ENCODE data around the gene PLCH1. TPM values are rescaled to one million over a fixed set of nuclear protein-coding genes. Genes with fewer than 3 reads are reported as not detected.

PLCH1 gene
- total and polyA plus RNA-seq, 9 of the 15 experiments (the other 6 are each of a cell fraction or from before 2014, with no cell fraction given) = 0.17 to 0.62 (median 0.40) TPM

- TF ChIP-seq CEBPZ (IDR thresholded peaks at IDR 0.05; ENCODE audit: borderline replicate concordance, low read depth, low read length) = no peak
- 0 out of 2 replicates have a peak, but pooled peaks have one; percentile 47 for TF ChIP-seq RUNX1 (IDR thresholded peaks at IDR 0.05; ENCODE audit: low read depth)
- TF ChIP-seq E2F6 (IDR thresholded peaks at IDR 0.05; ENCODE audit: borderline replicate concordance in 1 of 2, extremely low read depth in 1 of 2, insufficient read depth in 1 of 2, insufficient read length in 1 of 2, low read depth in 1 of 2, low read length in 1 of 2, poor library complexity in 1 of 2, severe bottlenecking in 1 of 2) = peak; percentile 16 to 86
- no peak for TF ChIP-seq MED1 (CRISPR knock-in tag; IDR thresholded peaks at IDR 0.05; ENCODE audit: borderline replicate concordance)
- TF ChIP-seq SOX6 (IDR thresholded peaks at IDR 0.05) = peak; percentile 84
- peak; percentile 67 for TF ChIP-seq BHLHE40 (IDR thresholded peaks at IDR 0.05; ENCODE audit: low read length)
- TF ChIP-seq CBX8 (IDR thresholded peaks at IDR 0.05; ENCODE audit: borderline replicate concordance, extremely low read depth, low read depth, low read length, poor library complexity, severe bottlenecking) = no peak
- TF ChIP-seq ZNF76 (CRISPR knock-in tag; IDR thresholded peaks at IDR 0.05; ENCODE audit: borderline replicate concordance) = 0 out of 2 replicates have a peak, but pooled peaks have one; percentile 13
- TF ChIP-seq CEBPB (tag; IDR thresholded peaks at IDR 0.05) = no peak
- peak; percentile 93 for TF ChIP-seq MAX (CRISPR knock-in tag; IDR thresholded peaks at IDR 0.05)
- peak; percentile 74 for TF ChIP-seq CREM (IDR thresholded peaks at IDR 0.05; ENCODE audit: low read depth)
- TF ChIP-seq SPI1 (IDR thresholded peaks at IDR 0.05; ENCODE audit: borderline replicate concordance, low read depth, low read length) = no peak
- TF ChIP-seq ZBTB7A (IDR thresholded peaks at IDR 0.05; ENCODE audit: borderline replicate concordance, control insufficient read depth, low read depth, low read length) = no peak
Measured at GRCh38 chr3:155334914-155335723, 409.8 kb downstream of the PLCH1 start (continued).

Data from K562 (cell line).